NCI-H345 (cell line): ENCODE data around the gene AGTPBP1.
"Not testable (repeated sequence)": the region's sequence is repeated elsewhere in the genome, so short reads cannot be mapped to it uniquely, and the experiment has no call there.

Experiments used
- DNase-seq: peaks from one replicate; lab custom pipeline; 2025; lab: John Stamatoyannopoulos, UW

Gene AGTPBP1, protein sequence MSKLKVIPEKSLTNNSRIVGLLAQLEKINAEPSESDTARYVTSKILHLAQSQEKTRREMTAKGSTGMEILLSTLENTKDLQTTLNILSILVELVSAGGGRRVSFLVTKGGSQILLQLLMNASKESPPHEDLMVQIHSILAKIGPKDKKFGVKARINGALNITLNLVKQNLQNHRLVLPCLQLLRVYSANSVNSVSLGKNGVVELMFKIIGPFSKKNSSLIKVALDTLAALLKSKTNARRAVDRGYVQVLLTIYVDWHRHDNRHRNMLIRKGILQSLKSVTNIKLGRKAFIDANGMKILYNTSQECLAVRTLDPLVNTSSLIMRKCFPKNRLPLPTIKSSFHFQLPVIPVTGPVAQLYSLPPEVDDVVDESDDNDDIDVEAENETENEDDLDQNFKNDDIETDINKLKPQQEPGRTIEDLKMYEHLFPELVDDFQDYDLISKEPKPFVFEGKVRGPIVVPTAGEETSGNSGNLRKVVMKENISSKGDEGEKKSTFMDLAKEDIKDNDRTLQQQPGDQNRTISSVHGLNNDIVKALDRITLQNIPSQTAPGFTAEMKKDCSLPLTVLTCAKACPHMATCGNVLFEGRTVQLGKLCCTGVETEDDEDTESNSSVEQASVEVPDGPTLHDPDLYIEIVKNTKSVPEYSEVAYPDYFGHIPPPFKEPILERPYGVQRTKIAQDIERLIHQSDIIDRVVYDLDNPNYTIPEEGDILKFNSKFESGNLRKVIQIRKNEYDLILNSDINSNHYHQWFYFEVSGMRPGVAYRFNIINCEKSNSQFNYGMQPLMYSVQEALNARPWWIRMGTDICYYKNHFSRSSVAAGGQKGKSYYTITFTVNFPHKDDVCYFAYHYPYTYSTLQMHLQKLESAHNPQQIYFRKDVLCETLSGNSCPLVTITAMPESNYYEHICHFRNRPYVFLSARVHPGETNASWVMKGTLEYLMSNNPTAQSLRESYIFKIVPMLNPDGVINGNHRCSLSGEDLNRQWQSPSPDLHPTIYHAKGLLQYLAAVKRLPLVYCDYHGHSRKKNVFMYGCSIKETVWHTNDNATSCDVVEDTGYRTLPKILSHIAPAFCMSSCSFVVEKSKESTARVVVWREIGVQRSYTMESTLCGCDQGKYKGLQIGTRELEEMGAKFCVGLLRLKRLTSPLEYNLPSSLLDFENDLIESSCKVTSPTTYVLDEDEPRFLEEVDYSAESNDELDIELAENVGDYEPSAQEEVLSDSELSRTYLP

DNA sequence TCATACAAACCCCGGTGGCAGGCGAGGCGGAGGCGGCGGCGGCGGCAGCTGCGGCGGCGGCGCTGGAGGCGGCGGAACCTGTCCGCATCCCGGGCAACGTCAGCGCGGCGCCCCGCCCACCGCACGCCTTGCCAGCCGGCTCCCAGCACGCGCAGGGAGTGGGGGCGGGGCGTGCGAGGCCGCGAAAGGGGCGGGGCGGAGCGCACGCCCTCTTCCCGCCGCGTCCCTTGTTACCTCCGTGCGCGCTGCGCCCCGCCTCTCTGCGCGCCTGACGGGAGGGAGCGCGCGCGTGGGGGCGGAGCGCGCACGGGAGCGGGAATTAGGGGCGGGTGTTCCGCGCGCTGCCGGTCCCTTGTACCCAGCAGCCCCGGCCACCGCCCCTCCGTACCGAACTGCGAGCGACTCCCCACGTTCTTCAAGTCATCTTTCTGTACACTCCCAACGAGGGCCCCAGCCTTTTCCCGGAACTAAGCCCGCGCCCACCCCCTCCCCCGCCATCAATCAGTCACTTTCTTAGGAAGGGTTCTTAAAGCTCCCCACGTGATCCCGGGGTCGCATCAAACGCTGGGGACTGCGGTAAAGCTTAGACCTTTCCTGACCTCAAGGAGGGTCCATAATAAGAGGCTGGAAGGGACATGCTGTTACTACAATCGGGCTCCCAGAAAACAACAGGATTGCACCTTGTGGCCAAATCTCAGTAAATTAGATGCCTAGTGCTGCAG, at the start of gene AGTPBP1:
Gene AGTPBP1, minus strand, starts transcription at position 80 of the 722 bp plus-strand sequence. CDS start 29,421 bp downstream, outside the sequence.
- DNase-seq, result peak; percentile 92

DNA sequence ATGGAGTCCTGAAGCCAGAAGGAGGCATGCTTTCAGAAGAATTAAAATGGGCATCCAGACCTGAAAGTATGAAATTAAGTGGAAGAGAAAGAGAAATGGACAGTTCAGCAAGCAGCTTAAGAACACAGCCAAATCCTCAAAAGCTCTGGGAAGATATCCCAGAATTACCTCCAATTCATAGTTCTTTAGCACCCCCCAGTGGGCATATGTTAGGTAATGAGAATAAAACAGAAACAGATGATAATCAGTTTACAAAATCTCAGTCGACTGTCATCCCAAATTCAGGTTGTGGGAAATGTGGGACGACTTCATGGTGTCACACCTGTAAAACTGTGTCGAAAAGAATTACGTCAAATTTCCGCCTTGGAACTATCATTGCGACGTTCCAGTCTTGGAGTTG, 44.4 kb upstream of the AGTPBP1 start:
- DNase-seq, result not testable (repeated sequence)

DNA sequence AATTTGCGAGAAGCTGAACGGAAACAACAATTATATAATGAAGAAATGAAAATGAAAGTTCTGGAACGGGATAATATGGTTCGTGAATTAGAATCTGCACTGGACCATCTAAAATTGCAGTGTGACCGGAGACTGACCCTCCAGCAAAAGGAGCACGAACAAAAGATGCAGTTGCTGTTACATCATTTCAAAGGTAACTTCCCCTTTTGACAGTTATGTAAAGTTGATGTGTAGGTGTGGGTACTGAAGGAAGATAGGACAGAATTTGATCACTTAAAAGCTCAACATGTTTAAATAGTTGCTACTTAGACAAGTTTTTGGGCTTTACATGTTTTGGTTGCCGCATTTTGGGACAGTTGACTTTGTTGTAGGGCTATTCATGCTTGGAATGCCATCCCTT, 32.1 kb upstream of the AGTPBP1 start:
- not testable (repeated sequence) for DNase-seq

DNA sequence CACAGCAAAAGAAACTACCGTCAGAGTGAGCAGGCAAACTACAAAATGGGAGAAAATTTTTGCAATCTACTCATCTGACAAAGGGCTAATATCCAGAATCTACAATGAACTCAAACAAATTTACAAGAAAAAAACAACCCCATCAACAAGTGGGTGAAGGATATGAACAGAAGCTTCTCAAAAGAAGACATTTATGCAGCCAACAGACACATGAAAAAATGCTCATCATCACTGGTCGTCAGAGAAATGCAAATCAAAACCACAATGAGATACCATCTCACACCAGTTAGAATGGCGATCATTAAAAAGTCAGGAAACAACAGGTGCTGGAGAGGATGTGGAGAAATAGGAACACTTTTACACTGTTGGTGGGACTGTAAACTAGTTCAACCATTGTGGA, 20.0 kb upstream of the AGTPBP1 start:
- DNase-seq, result not testable (repeated sequence)

DNA sequence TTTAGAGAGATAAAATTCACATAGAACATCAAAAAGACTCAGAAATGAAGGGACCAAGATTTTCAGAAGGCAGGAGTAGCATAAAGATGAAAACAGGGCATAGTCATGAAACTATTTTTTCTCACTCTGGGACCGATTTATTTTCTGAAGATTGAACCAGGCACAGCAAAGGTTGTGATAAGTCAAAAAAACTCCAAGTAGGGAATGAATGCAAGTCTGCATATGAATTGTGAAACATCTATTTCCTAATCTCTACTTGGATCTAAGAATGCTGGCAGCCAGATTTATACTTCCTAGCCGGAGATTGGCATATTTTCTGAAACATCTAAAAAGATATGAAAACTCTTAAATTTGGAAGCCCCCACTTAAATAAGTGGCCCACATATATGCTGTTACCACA, 16.0 kb upstream of the AGTPBP1 start:
- not testable (repeated sequence) for DNase-seq

DNA sequence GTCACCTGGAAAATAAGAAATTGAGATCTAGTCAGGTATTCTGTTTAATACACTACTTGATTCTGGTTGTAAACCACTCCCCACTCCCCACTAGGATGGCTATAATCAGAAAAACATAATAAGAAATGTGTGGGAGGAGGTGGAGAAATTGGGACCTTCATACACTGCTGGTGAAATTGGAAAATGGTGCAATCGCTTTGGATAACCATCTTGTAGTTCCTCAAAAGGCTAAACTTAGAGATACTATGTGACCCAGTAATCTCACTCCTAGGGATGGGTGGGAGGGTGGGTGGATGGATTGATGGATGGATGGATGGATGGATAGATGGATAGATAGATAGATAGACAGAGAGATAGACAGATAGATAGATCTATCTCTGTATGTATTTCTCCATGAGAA, 14.5 kb upstream of the AGTPBP1 start:
- DNase-seq, result not testable (repeated sequence)

DNA sequence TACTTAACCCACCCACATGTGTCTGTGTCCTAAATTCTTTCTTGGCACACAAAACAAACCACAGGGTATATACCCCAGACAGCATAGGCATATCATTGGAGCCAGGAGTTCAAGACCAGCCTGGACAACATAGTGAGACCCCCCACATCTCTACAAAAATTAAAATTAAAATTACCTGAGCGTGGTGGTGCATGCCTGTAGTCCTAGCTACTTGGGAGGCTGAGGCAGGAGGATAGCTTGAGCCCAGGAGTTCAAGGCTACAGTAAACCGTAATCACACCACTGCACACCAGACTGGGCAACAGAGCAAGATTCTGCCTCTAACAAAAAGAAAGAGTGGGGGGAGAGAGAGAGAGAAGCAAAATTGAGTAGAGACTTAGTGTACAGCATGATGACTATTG, 4.6 kb upstream of the AGTPBP1 start:
- no peak for DNase-seq

DNA sequence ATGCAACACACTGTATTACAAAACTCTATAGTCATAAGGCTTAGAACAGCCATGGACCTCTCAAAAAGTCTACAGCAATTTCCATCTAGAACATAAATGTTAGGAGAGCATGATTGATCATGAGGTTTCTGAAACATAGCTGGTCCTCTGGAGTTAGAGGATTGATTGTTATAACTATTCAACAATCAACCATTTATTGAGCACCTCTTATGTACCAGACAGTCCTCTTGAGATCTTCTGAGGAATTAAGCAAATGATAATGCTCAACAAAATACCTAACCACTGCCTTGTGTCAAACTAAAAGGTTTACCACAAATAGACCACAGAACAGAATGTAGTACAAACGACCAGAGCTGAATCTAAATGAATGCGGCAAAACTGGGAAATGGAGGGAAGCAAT, 3.4 kb upstream of the AGTPBP1 start:
- DNase-seq, result no peak

DNA sequence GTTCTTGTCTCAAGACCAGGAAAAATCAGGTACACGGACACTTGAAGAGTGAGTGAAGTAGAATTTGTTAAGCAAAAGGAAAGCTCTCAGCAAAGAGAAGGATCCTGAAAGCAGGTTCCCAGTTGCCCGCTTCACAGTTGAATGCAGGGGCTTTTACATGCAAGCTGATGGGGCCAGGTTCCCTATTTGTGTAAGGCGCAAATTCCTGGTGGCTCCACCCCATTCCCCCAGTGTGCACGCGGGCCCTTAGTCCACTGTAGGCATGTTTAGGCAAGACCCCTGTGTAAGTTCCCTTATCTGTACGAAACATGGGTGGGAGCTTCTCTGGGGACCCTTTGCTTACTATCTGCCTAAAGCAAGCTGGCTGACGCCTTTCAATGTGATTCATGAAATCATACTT, 2.7 kb upstream of the AGTPBP1 start:
- DNase-seq, result no peak

DNA sequence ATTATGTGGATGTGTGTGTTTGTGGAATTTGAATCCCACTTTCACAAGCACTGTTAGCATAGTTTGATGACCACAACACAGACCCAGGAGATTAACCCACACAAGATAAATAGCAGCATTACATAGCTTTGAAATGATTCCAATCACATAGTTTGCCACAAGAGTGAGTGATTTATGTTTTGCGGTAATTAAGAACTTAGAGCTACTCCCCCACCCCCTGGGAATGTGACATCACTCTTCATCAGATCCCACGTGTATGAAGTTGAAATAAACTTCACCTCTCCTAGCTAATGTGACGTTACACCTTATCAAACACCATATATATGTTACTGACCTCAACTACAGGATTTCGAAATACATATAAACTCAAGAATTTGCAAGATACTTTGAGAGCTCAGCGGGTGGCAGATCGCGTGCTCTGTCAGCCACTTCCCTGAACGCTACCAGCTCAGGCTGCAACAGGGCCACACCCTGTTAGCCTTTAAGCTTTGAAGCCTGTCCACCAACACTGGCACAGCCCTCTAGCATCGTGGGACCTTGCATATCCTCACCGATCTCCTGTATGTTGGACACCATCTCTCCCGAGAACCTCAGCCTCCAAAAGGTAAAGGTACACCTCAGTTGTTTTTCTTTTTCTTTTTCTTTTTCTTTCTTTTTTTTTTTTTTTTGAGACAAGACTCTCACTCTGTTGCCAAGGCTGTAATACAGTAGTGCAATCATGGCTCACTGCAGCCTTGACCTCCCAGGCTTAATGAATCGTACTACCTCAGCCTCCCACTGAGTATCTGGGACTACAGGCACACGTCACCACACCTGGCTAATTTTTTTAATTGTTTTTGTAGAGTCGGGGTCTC, 1.7 kb upstream of the AGTPBP1 start:
- DNase-seq, result no peak

DNA sequence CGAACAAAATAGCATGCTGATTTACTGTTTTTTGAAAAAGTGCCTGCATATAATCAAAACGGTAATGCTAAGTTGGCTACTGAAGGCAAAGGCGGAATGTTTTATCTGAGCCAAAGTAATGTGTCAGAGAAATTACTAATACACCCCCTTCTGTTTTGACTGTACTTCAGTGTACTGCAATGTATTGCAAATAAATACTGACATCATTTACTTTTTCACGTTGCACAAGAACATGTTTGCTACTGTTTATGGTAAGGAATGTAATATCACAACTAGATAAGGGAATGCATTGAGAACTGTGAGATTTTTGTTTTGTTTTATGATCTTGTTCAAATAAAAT, 813 bp upstream of the AGTPBP1 start:
- DNase-seq, result no peak

DNA sequence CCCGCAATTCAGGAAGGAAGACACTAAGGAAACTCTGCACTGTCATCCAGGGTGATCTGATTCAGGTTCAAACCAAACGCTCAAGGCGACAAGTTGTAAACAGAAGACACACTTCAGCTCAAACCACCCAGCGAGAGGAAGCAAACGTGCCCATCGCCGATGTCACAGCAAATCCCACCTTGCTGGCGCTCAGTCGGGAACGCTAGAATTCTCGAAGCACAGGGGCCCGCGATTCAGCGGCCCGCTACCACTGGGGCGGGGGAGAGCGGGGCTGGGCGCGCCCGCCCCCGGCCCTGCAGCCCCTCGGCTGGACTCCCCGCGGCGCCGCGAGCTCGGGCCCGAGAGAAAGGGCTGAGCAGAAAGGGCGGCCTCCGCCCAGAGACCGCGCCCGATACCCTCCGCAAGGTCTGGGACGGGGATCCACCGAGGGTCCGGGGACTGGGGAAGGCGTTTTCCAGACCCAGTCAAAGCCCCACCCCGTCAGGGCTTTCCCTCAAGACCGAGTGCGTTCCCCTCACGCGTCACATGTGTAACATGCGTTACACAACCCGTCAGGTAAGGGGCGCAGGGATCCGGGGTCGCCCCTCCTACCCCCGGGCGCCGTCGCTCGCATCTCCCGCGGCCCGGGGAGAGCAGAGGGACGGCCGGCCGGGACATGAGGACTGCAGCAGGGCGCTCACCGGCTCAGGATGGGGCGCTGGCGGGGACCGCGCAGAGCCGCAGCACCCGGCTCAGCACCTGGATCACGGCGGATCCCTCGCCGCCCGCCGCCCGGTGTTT, 469 bp downstream of the AGTPBP1 start:
- peak; percentile 30 for DNase-seq

DNA sequence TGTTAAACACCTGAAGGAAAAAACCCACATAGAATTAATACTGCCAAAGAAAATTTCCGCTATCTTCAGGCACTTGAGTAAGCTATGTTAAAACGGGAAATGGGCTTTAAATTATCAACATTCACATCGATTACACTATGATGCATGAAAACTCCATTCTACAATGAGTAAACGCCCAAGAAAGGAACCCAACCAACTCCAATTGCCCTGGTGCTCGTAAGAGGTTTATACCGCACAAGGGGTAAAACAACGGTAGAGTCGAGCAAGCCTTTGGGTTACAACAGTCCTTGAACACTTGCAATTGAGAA, 1.0 kb downstream of the AGTPBP1 start:
- DNase-seq, result no peak

DNA sequence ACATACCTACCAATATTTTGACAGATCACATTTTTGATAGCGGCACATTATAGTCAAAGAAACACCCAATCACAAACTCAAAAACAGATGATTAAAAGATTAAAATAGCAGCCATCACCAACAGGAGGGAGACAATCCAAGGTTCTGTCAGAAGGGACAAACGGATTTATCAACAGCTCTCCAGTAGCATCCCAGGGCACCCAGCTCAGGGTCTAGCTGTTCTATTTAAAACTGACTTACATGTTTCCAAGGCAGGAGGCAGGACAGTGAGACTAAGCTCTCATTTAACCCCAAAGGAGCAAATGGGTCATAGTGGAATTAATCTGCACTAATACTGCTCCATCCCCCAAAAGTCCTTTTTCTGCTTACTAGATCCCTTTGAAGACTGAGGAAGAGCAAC, 3.2 kb downstream of the AGTPBP1 start:
- no peak for DNase-seq

DNA sequence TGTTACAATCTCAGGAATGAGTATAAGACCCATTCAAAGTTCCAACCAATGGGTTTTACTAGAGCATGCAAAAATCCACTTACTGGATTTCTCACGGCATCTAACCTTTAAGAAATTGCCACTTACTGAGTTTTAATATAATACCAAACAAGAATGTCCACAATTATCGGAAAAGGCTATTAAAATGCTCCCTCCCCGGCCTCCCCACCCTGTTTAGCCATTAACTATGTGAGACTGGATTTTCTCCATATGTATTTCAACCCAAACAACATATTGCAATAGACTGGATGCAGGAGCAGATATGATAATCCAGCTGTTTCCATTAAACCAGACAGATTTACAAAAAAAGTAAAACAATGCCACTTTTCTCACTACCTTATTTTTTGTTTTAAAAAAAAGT, 4.1 kb downstream of the AGTPBP1 start:
- DNase-seq, result no peak

DNA sequence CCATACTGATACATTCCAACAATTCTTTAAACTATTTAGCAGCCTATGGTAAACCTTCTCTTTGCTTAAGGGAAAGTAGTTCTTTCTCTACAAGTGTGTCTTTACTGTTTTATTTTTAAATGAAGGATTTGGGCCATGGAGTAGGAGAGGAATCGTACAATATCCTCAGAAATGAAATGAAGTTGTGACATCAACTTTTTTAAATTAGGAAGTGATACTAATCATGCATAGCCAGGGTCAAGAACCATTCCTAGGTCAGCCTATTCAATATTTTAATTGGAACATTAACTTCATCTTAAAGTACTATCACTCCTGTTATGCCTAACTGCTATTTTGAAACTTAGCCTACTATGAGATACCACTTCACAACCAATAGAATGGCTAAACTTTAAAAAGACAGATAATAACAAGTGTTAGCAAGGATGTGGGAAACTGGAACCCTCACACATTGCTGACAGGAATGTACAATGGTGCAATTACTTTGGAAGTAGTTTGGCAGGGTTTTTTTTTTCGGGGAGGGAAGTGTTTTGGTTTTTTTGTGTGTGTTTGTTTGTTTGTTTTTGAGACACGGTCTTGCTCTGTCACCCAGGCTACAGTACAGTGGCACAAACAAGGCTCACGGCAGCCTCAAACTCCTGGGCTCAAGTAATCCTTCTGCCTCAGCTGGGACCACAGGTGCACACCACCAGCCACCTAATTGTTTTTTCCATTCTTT, 10.7 kb downstream of the AGTPBP1 start:
- DNase-seq, result no peak

DNA sequence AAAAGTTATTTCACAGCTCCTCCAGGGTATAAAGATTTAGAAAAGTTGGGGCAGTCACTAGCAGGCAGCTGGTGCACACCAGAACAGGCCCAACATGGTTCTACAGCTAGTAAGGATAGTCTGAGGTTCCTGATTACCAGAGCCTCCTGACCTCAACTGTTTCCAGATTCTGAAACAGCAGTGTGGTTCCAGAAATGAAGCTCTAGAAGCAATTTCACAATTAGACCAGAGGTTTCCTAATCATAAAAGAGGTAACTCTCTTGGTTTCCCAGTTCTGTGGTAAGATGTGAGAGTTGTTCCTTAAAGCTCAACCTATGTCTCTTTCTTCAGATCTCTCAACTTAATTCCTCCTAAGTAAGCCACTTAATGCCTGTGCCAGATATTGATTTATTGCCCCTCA, 11.9 kb downstream of the AGTPBP1 start:
- no peak for DNase-seq

DNA sequence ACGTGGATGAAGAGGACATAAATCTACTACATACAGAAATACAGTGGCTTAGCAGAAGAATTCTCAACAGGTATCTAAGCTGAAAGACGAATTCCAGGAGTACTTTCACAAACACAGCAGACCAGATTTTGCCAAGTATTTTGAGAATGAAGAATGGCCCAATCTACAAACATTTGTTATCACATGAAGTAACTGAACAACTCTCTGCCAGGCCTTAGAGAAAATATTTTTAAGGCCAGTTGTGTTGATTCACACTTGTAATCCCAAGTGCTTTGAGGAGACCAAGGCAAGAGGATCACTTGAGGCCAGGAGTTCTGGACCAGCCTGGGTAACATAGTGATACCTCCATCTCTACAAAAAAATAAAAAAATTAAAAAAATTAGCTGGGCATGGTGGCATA, 14.3 kb downstream of the AGTPBP1 start:
- DNase-seq, result no peak

DNA sequence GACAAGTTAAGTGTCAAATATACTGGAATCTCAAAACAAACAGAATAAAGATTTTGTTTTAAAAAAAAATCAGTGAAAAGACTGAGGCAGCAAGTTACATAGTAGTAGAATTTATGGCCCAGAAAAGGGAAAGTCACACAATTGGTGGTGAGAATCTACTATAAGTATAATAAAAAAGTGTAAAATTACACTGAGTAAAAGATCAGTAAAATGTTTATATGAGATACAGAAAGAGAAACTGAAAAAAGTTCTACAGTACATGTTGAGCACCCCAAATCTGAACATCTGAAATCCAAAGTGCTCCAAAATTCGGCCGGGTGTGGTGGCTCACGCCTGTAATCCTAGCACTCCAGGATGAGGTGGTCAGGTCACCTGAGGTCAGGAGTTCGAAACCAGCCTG, 15.0 kb downstream of the AGTPBP1 start:
- no peak for DNase-seq

DNA sequence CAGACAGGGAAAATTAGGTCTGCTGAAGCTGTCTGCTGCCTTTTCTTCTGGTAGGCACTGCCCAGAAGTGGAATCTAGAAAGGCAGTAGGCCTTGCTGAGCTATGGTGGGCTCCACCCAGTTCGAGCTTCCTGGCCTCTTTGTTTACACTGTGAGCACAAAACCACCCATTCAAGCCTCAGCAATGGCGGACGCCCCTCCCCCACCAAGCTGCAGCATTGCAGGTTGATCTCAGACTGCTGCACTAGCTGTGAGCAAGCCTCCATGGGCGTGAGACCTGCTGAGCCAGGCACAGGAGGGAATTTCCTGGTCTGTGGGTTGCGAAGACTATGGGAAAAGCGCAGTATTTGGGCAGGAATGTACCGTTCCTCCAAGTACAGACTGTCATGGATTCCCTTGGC, 18.5 kb downstream of the AGTPBP1 start:
- DNase-seq, result no peak
